MCF 10A (cell line): ENCODE data around the gene KRTAP4-2. TPM values are rescaled to one million over a fixed set of nuclear protein-coding genes. Genes with fewer than 3 reads are reported as not detected.
"Not testable (repeated sequence)": the region's sequence is repeated elsewhere in the genome, so short reads cannot be mapped to it uniquely, and the experiment has no call there.

Experiments used
- BruUV-seq: library from RNA; stranded (reverse); fragments of 400-500 nt; replicated peaks from 2 replicates; lab custom pipeline; 2021; lab: Mats Ljungman, UMichigan
- CTCF ChIA-PET: fragments of 300-600 bp; sonication (Branson Sonifier 250); formaldehyde crosslinking; extraction: SDS; loops from one replicate; lab custom pipeline; 2021; ENCODE audit warnings: antibody characterized with exemption, inconsistent platforms; lab: Yijun Ruan, JAX
- POLR2A ChIA-PET: fragments of 300-600, 350-650 bp; sonication (Branson Sonifier 250); formaldehyde crosslinking; extraction: SDS; loops from one replicate; lab custom pipeline; 2020; ENCODE audit warnings: antibody characterized with exemption, inconsistent platforms; lab: Yijun Ruan, JAX
- DNase-seq: peaks from one replicate; pipeline ENCODE4 v3.0.0-alpha.2; 2018; ENCODE audit not compliant: unreplicated experiment
- H3K27ac Mint-ChIP-seq: one replicate; pipeline ENCODE4 v1.8.0; 2022; ENCODE audit warnings: mild to moderate bottlenecking, low read depth, mixed read lengths; ENCODE audit not compliant: unreplicated experiment
- H3K27me3 Mint-ChIP-seq: one replicate; pipeline ENCODE4 v1.8.0; 2022; ENCODE audit warnings: mixed read lengths; ENCODE audit not compliant: insufficient read depth, unreplicated experiment
- H3K36me3 Mint-ChIP-seq: one replicate; pipeline ENCODE4 v1.8.0; 2022; ENCODE audit warnings: mild to moderate bottlenecking, moderate library complexity, mixed read lengths; ENCODE audit not compliant: insufficient read depth, unreplicated experiment
- H3K4me1 Mint-ChIP-seq: one replicate; pipeline ENCODE4 v1.8.0; 2022; ENCODE audit warnings: mixed read lengths; ENCODE audit not compliant: insufficient read depth, unreplicated experiment
- H3K4me3 Mint-ChIP-seq: one replicate; pipeline ENCODE4 v1.8.0; 2022; ENCODE audit warnings: mild to moderate bottlenecking, moderate library complexity, mixed read lengths; ENCODE audit not compliant: unreplicated experiment
- H3K9me3 Mint-ChIP-seq: one replicate; pipeline ENCODE4 v1.8.0; 2022; ENCODE audit warnings: mixed read lengths; ENCODE audit not compliant: unreplicated experiment
- intact Hi-C: fragments of 100-400 bp; cut with micrococcal nuclease; formaldehyde crosslinking; loops from 2 replicates; pipeline ENCODE4 v1.14.1; 2022
- total RNA-seq: library from RNA; stranded (reverse); gene quantifications from 2 replicates; pipeline ENCODE4 v1.2.3, GENCODE V29; 2022
- TF ChIP-seq, protein P1 (sequence below): fragments of 200-600 bp; IDR thresholded peaks from one replicate; pipeline ENCODE4 v1.8.0; 2022; ENCODE audit warnings: antibody characterized with exemption, mild to moderate bottlenecking; ENCODE audit not compliant: unreplicated experiment

The KRTAP4-2 gene
- total RNA-seq, 1 experiment from 2014 or later: not detected

DNA sequence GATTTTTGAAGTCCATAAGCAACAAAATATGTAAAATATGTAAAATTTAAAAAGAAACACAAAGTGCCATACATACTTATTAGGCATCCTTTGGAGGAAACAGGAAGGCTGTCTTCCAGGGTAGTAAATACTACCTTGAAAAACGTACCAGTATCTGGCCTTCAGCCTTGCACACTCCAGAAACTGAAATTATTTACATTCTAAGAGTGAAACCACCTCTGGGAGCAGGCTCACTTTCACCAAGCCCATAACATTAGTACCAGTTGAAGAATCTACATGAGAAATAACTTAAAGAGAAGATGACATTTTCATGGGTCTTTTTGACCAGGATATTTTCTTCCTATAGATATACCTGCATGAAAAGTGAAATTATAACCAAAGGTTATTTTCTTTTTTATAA lies 18.0 kb upstream of the KRTAP4-2 start:
- BruUV-seq: no TSS peak
- peaks cover 8% of the 10 kb centered on the region for H3K9me3 Mint-ChIP-seq
- intact Hi-C loops: no loop called here
- H3K36me3 Mint-ChIP-seq: no peaks in the 10 kb centered on the region
- peaks cover 57% of the 10 kb centered on the region for H3K27me3 Mint-ChIP-seq
- DNase-seq: no peak
- ChIA-PET CTCF (no interaction called here), POLR2A (no interaction called here)
- H3K4me1 Mint-ChIP-seq: no peaks in the 10 kb centered on the region
- no peak overlapping the region for H3K27ac Mint-ChIP-seq
- no peak overlapping the region for H3K4me3 Mint-ChIP-seq
- TF ChIP-seq, protein P1, sequence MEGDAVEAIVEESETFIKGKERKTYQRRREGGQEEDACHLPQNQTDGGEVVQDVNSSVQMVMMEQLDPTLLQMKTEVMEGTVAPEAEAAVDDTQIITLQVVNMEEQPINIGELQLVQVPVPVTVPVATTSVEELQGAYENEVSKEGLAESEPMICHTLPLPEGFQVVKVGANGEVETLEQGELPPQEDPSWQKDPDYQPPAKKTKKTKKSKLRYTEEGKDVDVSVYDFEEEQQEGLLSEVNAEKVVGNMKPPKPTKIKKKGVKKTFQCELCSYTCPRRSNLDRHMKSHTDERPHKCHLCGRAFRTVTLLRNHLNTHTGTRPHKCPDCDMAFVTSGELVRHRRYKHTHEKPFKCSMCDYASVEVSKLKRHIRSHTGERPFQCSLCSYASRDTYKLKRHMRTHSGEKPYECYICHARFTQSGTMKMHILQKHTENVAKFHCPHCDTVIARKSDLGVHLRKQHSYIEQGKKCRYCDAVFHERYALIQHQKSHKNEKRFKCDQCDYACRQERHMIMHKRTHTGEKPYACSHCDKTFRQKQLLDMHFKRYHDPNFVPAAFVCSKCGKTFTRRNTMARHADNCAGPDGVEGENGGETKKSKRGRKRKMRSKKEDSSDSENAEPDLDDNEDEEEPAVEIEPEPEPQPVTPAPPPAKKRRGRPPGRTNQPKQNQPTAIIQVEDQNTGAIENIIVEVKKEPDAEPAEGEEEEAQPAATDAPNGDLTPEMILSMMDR: no peak

DNA sequence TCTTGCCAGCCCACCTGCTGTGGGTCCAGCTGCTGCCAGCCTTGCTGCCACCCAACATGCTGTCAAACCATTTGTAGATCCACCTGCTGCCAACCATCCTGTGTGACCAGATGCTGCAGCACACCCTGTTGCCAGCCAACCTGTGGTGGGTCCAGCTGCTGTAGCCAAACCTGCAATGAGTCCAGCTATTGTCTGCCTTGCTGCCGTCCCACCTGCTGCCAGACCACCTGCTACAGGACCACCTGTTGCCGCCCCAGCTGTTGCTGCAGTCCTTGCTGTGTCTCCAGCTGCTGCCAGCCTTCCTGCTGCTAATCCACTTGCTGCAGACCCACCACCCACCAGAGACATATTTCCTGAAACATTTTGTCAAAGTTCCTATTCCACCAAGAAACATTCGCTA lies 12.3 kb upstream of the KRTAP4-2 start:
- intact Hi-C loops: no loop called here
- BruUV-seq: no TSS peak
- Mint-ChIP-seq H3K36me3 (no peaks in the 10 kb centered on the region), H3K4me3 (no peak overlapping the region), H3K4me1 (no peaks in the 10 kb centered on the region), H3K27me3 (peaks cover 53% of the 10 kb centered on the region), H3K9me3 (no peaks in the 10 kb centered on the region), H3K27ac (no peak overlapping the region)
- ChIA-PET POLR2A (interaction anchor here (0.6 to 0.8 kb wide), 2 partner anchors 351 to 642 kb away, joined by 3 read pairs; no protein-coding TSS in a partner anchor), CTCF (interaction anchor here (0.7 kb wide), 1 partner anchor 35 kb away, joined by 4 read pairs; no protein-coding TSS in a partner anchor)
- no peak for DNase-seq
- TF ChIP-seq, protein P1: no peak

DNA sequence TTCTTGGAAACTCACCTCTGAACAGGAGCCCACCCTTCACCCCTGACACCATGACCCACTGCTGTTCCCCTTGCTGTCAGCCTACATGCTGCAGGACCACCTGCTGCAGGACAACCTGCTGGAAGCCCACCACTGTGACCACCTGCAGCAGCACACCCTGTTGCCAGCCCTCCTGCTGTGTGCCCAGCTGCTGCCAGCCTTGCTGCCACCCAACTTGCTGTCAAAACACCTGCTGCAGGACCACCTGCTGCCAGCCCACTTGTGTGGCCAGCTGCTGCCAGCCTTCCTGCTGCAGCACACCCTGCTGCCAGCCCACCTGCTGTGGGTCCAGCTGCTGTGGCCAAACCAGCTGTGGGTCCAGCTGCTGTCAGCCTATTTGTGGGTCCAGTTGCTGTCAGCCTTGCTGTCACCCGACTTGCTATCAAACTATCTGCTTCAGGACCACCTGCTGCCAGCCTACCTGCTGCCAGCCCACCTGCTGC lies 11.9 kb upstream of the KRTAP4-2 start, which contains the start of gene KRTAP9-1:
Gene KRTAP9-1 (plus strand): TSS at position 51 of the 482 bp plus-strand sequence. CDS start 0 bp downstream, at position 51.
- not testable (repeated sequence) for BruUV-seq

DNA sequence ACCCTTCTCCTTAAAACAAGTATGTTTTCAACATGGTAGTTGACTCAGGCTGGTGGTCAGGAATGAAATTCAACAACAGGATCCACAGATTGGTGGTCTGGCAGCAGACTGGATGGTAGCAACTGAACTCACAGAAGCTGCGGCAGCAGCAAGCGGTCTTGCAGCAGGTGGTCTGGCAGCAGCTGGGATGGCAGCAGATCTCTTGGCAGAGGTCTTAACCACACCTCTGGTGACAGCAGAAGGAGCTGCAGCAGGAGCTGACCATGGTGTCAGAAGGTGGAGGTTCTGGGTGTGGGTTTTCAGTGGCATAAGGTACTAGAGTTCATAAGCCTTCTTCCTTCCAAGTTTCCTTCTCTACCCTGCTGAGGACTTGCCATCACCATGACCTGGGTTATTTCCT lies 8.9 kb upstream of the KRTAP4-2 start:
- Mint-ChIP-seq H3K4me3 (no peak overlapping the region), H3K36me3 (no peaks in the 10 kb centered on the region), H3K27ac (no peak overlapping the region), H3K9me3 (no peaks in the 10 kb centered on the region), H3K27me3 (peaks cover 64% of the 10 kb centered on the region), H3K4me1 (no peaks in the 10 kb centered on the region)
- intact Hi-C loops: no loop called here
- TF ChIP-seq, protein P1: no peak
- BruUV-seq: no TSS peak
- DNase-seq: no peak
- ChIA-PET CTCF (interaction anchor here (0.6 to 1.5 kb wide), 2 partner anchors 136 to 389 kb away, joined by 3 read pairs; no protein-coding TSS in a partner anchor), POLR2A (interaction anchor here (0.5 to 1.2 kb wide), 4 partner anchors 25 to 503 kb away, joined by 3 to 5 read pairs (median 4); no protein-coding TSS in a partner anchor)

More for the DNA sequence above, 11.9 kb upstream of the KRTAP4-2 start, which contains the start of gene KRTAP9-1:
- H3K27ac Mint-ChIP-seq, DNase-seq, CTCF ChIA-PET, H3K9me3 Mint-ChIP-seq, H3K4me3 Mint-ChIP-seq, H3K36me3 Mint-ChIP-seq, intact Hi-C loops, H3K4me1 Mint-ChIP-seq: not testable (repeated sequence)
- POLR2A ChIA-PET: interaction anchor here (0.6 kb wide), 1 partner anchor 351 kb away, joined by 3 read pairs; no protein-coding TSS in a partner anchor
- peaks cover 53% of the 10 kb centered on the region for H3K27me3 Mint-ChIP-seq
